ENCODE data around the gene PPL.
A peak's percentile ranks its signal among the peaks of the same experiment; 100 is the strongest.
"Not testable (repeated sequence)": the region's sequence is repeated elsewhere in the genome, so short reads cannot be mapped to it uniquely, and the experiment has no call there.

PPL gene, protein sequence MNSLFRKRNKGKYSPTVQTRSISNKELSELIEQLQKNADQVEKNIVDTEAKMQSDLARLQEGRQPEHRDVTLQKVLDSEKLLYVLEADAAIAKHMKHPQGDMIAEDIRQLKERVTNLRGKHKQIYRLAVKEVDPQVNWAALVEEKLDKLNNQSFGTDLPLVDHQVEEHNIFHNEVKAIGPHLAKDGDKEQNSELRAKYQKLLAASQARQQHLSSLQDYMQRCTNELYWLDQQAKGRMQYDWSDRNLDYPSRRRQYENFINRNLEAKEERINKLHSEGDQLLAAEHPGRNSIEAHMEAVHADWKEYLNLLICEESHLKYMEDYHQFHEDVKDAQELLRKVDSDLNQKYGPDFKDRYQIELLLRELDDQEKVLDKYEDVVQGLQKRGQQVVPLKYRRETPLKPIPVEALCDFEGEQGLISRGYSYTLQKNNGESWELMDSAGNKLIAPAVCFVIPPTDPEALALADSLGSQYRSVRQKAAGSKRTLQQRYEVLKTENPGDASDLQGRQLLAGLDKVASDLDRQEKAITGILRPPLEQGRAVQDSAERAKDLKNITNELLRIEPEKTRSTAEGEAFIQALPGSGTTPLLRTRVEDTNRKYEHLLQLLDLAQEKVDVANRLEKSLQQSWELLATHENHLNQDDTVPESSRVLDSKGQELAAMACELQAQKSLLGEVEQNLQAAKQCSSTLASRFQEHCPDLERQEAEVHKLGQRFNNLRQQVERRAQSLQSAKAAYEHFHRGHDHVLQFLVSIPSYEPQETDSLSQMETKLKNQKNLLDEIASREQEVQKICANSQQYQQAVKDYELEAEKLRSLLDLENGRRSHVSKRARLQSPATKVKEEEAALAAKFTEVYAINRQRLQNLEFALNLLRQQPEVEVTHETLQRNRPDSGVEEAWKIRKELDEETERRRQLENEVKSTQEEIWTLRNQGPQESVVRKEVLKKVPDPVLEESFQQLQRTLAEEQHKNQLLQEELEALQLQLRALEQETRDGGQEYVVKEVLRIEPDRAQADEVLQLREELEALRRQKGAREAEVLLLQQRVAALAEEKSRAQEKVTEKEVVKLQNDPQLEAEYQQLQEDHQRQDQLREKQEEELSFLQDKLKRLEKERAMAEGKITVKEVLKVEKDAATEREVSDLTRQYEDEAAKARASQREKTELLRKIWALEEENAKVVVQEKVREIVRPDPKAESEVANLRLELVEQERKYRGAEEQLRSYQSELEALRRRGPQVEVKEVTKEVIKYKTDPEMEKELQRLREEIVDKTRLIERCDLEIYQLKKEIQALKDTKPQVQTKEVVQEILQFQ (N-terminal part only)
- total RNA-seq, result 0 to 0.91 (median 0) reads per million in 18 experiments

DNA sequence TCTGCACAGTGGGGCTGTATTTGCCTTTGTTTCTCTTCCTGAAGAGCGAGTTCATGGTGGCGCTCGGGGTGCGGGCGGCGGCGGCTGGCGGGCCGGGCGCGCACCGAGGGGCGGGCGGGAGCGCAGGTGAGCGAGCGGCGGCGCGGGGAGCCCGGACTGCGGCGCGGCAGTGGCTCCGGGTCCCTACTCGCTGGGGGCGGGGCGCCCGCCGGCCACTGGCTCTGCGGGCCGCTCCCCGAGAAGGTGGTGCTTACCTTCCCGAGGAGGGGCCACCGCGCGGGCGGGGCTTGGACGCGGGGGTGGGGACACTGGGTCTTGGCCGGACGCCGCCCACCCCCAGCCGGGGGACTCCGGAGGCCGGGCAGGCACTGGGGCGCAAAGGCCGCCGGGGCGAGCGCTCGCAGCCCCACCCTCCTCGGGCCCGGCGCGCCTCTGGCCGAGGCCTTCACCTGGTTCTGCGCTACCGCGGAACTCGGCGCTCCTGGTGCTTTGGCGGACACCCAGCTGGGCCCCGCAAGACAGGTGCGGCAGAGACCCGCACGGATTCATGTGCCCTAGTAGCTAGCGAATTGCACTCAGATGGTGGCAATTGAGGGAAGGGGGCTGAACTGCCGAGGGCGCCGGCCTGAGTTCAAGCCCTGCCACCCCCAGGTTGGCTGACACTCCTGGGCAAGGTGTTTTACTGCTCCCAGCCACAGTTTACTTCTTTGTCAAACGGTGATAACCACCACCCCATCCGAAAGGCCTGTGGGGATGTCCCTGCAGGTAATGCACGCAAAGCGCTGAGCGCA is at the start of gene PPL:
PPL (minus strand) TSS at position 158 of the 791 bp plus-strand sequence; CDS start at position 55, 103 bp downstream.
- no peak for DNase-seq

DNA sequence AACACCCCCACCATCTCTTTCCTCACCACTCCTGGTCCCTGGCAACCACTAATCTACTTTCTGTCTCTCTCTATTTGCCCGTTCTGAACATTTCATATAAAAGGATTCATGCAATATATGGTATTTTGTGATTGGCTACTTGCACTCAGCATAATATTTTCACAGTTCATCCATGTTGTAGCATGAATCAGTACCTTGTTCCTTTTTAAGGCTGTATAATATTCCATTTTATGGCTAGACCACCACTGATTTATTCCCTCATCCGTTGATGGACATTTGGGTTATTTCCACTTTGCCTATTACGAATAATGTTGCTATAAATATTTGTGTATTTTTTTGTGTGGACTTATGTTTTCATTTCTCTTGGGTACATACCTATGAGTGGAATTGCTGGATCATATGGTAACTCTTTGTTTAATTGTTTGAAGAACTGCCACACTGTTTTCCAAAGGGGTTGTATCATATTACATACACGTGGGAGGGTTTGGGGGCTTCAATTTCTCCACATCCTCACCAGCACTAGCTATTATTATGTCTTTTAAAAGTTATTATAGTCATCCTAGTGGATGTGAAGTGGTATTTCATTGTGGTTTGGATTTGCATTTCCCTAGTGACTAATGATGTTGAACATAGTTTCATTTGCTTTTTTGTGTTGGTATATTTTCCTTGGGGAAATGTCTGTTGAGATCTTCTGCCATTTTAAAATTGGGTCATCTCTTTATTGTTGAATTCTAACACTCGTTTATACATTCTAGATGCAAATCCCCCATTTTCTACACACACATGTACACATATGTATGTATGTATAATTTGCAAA is 47.4 kb upstream of the PPL start:
- DNase-seq, result no peak

DNA sequence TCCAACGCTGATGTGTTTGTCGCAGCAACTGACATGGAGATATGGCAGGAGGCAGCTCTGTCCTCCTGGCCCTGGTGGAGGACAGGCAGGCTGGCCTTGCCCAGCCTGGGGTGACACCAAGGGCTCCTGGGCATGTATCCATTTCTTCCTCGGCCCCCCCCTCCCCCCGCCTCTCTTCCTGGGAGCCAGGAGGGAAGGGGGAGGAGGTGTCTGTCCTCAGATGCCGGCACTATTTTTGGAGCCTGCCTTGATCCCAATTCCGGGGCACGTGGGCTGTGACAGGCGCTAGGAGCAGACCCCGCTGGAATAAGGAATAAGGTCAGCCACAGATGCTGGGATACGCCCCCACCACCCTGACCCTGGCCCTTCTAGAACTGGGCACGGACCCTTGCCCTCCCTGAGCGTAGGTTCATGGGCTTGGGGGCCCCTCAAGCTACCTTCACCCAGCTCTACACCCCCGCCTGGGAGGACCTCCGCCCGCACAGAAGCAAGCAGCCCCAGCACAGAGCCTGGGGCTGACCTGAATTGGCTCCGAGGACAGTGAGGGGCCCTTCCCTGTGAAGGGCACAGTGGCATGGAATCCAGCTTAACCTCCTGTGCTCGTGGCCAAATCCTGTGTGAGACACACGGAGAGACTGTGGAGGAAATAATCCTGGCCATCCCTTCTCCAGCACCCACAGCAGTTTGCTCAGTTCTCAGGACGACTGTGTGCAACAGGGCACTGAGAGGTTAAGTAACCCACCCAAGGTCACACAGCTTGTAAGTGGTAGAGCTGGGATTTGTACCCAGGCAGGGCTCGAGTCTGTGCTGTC is 45.3 kb upstream of the PPL start:
- DNase-seq, result no peak

DNA sequence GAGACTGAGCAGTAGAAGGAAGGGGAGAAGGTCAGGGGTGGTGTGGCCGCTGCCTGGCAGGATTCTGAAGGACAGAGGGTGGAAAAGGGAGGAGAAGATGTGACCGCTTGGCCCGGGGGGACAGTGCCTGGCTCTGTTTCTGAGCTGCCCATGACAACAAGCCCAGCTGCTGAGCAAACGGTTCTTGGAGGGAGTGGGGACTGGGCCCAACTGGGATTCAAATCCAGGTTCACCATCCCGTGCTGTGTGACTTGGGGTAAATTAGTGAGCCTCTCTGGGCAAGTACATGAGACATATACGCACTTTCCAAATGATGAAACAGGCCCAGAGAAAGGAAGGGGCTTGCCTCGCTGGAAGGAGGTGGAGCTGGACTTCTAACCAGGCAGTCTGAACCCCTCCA is 44.5 kb upstream of the PPL start:
- no peak for DNase-seq

DNA sequence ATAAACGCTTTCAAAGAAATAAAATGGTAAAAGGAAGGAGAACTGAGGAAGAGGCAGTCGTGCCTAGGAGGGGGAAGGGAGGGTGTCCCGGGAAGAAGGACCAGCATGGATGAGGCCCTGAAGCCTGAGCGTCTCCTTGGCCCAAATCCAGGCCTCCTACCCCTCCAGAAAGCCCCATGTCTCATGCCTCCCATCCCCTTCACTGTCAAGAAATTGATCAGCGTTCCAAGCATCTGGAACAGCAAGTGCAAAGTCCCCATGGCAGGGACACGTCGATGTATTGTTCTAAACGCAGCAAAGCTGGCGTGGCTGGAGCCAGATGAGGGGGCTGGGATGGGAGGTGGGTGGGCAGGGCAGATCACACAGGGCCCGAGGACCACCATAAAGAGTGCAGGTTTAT is 43.7 kb upstream of the PPL start:
- no peak for DNase-seq

DNA sequence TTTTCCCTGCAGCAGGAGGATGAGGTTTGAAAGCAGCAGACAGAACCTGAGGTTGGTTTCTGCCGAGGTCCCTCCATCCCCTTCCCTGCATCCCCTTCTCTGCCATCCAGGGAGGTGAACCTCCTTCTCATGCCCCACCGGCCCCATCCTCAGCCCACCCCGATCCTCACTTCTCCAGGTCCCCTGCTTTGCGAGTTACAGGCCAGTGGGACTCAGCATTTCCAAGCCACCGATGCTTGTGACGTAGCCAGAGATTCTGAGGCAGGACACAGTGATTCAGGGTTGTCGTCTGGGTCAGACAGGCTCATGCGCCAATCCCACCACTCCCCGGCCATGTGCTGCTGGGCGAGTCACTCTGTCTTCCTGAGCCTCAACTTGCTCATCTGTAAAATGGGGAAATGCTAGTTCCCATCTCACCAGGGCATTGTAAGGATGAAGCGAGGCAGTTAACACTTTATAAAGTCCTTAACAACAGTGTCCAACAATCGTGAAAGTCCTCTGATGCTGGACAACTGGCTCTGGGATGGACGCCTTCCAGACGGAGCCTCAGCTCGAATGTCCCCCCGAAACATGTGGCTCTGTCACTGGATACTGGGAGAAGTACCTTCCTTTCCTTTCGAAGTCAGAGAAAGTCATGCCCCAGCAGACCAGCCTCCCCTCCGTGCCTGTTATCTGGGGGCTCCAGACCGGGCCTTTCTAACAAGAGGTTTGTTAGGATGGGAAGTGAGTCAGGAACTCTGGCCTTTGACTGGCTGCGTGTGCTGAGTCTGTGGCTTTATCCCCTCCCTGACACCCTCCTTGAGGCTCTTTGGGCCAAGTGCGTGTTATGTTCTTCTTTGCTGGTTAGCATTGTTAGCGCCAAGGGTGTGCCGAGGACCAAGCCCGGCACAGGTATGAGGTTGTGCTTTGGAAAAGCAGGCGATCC is 43.0 kb upstream of the PPL start:
- DNase-seq, result no peak

DNA sequence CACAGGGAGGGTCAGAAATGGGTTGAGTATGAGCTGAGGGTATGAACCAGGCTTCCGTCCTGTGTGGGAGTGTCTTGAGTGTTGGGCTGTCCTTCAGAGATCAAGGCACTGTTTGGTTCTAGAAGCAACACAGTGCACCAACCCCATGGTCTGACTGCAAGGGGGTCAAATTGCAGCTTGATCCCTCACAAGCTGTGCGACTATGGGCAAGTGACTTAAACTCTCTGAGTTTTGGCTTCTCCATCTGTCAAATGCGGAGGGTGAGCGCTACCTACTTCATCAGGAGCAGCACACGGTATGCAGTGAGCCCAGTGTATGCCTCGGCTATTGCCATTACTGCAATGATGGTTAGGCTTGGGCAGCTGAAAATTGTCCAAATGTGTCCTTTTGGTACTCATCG is 42.2 kb upstream of the PPL start:
- DNase-seq, result no peak

DNA sequence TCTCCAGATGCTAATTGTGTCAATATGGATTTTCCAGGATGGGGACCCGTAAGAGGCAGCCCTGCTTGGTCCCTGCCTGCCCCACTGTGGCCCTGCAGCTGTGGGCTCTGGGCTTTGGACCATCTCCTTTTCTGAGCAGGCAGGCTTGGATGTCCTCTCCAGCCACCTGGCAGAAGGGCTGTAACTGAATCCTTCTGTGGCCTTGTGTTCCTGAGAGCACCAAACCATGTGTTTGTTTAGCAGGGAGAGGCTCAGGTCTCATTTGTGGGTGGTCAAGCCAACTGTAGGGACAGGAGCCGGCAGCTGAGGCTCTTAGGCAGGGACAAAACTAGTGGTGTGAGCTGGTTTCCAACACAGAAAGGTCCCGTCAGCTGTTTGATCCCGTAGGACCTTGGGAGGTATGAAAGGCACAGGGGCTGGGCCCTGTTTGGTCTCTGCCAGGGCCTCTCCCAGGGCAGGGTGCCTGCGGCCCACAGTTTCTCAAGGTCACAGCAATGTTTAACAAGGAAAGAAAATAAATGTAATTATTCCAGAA is 39.7 kb upstream of the PPL start:
- DNase-seq, result no peak

DNA sequence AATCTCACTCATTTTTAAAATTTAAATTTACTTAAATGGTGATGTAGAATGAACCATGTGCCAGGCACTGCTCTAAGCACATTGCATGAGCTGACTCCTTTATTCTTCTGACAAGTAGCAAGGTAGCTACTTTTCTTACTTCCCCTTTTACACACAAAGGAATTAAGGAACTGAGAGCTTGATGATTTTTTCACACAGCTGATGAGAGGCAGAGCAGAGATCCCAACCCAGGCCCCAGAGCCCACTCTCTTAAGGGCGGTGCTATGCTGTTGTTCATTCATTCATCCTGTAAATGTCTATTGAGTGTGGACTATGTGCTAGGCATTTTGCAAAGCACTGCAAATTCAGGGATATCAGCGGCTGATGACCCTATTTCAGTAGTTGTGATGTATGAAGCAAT is 39.1 kb upstream of the PPL start:
- DNase-seq, result peak; percentile 43 to 58

DNA sequence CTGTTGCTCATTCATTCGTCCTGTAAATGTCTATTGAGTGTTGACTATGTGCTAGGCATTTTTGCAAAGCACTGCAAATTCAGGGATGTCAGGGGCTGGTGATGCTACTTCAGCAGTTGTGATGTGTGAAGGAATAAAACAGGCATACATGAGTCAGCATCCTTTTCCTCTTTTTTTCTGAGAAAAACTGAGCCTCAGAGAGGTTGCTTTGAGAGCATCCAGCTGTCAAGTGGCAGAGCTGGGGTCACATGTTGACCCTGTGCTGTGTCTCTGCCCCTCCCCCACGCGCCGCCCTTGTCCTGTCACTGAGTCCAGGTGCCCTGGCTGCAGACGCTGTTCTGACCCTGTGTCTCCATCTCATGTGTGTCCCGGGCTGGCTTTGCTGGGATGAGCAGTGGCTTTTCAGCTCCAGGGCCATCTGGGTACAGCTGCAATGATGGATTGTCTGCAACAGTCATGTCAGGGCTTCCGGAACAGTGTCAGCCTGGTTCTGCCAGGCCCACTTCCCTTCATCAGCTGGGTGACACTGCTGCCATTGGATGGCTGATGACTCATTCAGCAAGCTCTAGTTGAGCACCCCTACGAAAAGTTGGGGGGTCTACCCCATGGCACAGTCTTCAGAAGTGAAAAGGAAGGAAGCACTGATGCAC is 36.1 kb upstream of the PPL start:
- no peak for DNase-seq

DNA sequence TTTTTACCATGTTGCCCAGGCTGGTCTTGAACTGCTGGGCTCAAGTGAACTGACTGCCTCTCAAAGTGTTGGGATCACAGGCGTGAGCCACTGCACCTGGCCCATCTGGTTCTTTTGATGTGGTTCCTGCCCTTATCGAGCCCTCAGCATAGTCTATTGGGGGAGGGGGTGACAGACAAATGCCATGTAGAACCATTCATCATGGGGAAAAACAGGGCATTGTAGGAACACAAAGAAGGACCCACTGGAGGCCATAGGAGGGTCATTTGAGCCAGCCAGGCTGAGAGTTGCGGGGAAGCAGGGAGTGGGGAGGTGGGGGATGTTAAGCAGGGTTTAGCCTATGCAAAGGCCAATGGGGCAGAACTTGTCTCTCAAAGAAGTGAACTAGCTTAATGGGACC is 33.1 kb upstream of the PPL start:
- DNase-seq, result no peak

DNA sequence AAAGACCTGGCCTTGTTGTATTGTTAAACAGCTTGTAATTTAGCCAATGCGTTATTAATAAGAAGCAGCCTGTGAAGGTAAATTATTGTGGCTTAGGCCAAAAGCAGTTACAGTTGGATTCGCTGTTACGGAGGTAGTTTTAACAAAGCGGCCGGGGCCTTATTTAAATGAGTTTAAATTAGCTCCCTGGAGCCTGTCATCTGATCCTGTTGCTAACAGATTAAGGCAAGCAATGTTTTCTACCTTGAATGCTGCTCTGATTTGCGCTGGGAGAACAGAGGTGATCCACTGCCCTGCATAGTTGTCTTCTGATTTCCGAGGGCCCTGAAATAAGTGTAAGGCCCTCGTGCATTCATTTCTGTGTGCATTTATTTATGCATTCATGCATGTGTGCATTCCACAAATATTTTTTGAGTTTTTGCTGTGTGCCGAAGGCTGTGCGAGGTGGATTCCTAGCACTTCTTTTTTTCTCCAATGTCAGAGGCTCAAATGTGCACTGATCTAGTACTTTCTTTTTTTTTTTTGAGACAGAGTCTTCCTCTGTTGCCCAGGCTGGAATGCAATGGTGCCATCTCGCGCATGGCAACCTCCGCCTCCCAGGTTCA is 32.0 kb upstream of the PPL start:
- no peak for DNase-seq

DNA sequence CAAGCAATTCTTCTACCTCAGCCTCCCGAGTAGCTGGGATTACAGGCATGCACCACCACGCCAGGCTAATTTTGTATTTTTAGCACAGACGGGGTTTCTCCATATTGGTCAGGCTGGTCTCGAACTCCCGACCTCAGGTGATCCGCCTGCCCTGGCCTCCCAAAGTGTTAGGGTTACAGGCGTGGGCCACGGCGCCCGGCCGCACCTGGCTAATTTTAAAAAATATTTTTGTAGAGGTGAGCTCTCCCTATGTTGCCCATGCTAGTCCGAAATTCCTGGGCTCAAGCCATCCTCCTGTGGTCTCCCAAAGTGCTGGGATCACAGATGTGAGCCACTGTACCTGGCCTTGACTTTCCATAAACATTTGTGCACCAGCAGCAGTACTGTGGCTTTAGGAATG is 31.3 kb upstream of the PPL start:
- not testable (repeated sequence) for DNase-seq

DNA sequence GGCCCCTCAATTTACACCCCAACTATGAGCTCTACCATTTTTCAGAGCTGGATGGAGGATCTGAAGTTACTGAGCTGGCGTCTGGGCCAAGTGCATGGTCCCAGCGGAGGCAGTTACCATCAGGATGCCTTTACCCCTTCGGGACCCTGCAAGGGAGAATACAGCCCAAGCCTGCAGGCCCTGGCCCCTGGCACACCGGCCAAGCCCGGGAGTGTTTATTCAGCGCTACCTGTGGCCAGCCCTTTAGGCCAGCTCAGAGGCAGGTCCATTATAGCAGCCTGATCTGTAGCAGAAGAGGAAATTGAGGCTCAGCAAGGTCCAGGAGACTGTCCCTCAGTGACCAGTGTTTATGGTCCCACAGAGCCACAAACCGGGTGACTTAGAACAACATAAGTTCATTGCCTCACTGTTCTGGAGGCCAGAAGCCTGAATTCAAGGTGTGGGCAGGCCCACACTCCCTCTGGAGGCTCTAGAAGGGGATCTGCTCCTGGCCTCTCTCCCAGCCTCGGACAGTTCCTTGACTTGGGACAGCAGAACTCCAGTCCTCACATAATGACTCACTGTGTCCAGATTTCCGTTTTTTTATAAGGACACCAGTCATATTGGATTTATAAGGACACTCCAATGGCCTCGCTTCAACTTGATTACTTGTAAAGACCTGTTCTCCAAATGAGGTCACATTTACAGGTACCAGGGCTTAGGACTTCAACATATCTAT is 29.9 kb upstream of the PPL start:
- no peak for DNase-seq

DNA sequence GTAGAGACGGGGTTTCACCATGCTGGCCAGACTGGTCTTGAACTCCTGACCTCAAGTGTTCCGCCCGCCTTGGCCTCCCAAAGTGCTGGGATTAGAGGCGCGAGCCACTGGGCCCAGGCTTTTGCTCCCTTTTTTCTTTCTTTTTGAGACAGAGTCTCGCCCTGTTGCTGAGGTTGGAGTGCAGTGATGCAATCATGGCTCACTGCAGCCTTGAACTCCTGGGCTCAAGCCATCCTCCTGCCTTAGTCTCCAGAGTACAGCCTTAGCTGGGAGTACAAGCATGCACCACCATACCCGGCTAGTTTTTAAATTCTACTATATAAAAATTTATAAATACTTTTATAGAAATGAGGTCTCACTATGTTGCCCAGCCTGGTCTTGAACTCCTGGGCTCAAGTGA is 26.6 kb upstream of the PPL start:
- not testable (repeated sequence) for DNase-seq

DNA sequence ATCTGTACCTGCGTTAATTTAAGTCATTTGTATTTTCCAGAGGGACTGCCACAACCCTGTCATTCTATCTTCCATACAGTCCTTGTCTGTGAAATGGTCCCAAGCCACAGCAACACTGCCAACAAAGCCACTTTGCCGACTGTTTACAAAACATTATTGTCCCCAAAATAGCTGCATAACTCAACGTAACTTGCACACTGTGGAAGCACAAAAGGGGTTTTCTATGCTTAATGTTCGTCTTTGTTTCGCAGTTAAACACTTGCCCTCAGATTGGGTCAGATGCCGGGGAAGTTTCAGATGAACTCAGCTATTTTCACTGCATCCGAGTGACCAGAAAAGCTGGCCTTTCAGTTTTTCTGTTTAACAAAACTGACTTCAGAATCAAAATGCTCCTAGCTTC is 25.8 kb upstream of the PPL start:
- no peak for DNase-seq

DNA sequence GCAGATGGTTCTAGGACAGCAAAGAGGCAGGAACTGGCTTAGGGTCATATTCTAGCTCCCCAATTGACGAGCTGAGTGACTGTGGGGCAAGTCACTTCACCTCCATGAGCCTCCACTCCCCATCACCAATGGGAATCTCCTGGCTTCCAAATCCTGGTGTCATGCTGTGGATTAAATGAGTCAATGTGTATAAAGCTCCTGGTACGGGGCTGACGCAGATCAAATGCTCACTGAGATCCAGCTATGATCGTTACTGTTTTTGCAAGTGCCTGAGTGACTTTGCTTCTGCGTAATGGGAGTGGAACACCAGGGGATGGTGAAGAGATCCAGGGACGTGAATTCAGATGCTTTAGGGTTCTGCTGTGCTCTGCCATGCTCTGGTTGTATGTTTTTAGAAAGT is 23.6 kb upstream of the PPL start:
- DNase-seq, result no peak
